ENCODE results near the gene POU6F2.
A peak's percentile ranks its signal among the peaks of the same experiment; 100 is the strongest.

The POU6F2 gene

DNA sequence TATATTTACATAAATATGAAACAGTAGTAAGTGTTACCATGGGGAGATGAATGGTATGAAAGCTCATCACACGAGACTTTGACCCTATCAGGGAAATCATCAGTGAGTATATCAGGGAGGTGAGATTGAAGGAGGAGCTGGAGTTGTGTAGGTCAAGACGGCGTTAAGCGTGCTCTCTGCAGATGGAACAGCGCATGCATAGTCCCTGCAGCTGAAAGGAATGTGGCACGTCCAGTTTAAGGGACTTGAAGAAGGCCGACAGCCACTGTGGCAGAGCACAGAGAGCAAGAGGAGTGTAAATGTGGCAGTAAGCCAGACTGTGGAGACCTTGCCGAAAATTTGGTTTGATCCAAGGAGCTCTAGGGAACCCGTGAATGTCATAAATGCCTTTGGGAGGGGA lies 38.9 kb downstream of the POU6F2 start:
- TF ChIP-seq, protein P1, sequence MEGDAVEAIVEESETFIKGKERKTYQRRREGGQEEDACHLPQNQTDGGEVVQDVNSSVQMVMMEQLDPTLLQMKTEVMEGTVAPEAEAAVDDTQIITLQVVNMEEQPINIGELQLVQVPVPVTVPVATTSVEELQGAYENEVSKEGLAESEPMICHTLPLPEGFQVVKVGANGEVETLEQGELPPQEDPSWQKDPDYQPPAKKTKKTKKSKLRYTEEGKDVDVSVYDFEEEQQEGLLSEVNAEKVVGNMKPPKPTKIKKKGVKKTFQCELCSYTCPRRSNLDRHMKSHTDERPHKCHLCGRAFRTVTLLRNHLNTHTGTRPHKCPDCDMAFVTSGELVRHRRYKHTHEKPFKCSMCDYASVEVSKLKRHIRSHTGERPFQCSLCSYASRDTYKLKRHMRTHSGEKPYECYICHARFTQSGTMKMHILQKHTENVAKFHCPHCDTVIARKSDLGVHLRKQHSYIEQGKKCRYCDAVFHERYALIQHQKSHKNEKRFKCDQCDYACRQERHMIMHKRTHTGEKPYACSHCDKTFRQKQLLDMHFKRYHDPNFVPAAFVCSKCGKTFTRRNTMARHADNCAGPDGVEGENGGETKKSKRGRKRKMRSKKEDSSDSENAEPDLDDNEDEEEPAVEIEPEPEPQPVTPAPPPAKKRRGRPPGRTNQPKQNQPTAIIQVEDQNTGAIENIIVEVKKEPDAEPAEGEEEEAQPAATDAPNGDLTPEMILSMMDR (conservative IDR thresholded peaks at IDR 0.05; ENCODE audit: low read depth, low read length): no peak
- DNase-seq (ENCODE audit: low read depth): no peak
- no peak overlapping the region for H3K4me3 ChIP-seq (ENCODE audit: low read depth, low read length)

DNA sequence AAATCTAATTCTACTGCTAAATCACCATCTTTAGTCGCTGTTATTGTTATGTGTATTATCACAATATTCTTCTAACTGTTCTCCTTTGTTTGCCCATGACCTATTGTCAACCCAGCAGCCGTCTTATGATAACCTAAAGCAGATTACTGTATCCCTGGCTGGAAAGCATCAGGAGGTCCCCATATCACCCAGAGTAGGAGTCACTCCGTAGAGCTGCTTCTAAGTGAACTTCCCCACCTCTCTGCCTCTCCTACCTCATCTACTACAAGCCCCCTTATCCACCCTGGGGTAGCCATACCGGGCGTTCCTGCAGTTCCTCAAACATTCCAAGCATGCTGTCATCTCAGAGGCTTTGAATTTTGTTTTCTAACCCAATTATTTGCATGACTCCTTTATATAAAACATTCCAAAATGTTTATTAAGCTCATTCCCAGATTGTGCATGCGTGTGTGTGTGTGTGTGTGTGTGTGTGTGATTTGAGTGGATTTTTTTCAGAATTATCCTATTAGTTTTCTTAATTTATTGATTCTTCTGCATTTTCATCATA lies 39.7 kb downstream of the POU6F2 start:
- DNase-seq (ENCODE audit: low read depth): no peak

DNA sequence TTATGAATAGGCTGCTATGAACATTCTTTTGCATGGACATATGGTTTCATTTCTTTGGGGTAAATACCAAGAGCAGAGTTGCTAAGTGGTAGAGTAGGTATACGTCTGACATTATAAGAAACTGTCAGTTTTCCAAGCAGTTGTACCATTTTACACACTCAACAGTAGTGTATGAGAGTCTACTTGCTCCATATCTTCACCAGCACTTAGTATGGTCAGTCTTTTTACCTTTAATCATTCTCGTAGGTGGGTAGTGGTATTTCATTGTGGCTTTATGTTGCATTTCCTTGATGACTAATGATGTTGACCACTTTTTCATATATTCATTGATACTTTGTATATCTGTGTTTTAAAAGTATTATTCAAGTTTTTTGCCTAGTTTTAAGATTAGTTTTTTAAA lies 45.1 kb downstream of the POU6F2 start:
- no peak for DNase-seq (ENCODE audit: low read depth)
- TF ChIP-seq, protein P1 (conservative IDR thresholded peaks at IDR 0.05; ENCODE audit: low read depth, low read length): no peak
- H3K4me3 ChIP-seq (ENCODE audit: low read depth, low read length): no peak overlapping the region

More for the DNA sequence above, 39.7 kb downstream of the POU6F2 start:
- no peak overlapping the region for H3K4me3 ChIP-seq (ENCODE audit: low read depth, low read length)
- TF ChIP-seq, protein P1 (conservative IDR thresholded peaks at IDR 0.05; ENCODE audit: low read depth, low read length): no peak

DNA sequence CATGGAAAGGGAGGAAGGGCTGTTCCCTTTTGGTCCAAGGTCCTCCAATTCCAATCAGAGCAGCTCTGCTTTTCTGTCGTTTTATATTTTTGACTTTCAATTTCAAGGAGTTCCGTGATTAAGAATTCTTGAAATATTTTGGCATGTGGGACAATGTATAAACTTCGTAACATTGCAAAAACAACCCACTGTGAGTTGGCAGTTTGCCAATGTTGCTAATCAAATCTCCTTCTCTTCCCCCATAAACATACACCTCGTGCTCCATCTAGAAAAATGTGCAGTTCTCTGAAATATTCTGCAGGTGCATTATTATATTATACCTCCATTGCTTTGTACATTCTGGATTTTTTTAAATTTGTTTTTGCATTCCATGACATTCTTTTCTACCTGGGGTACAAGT lies 49.8 kb downstream of the POU6F2 start:
- H3K4me3 ChIP-seq (ENCODE audit: low read depth, low read length): no peak overlapping the region
- peak; percentile 39 for DNase-seq (ENCODE audit: low read depth)
- TF ChIP-seq, protein P1 (conservative IDR thresholded peaks at IDR 0.05; ENCODE audit: low read depth, low read length): no peak

DNA sequence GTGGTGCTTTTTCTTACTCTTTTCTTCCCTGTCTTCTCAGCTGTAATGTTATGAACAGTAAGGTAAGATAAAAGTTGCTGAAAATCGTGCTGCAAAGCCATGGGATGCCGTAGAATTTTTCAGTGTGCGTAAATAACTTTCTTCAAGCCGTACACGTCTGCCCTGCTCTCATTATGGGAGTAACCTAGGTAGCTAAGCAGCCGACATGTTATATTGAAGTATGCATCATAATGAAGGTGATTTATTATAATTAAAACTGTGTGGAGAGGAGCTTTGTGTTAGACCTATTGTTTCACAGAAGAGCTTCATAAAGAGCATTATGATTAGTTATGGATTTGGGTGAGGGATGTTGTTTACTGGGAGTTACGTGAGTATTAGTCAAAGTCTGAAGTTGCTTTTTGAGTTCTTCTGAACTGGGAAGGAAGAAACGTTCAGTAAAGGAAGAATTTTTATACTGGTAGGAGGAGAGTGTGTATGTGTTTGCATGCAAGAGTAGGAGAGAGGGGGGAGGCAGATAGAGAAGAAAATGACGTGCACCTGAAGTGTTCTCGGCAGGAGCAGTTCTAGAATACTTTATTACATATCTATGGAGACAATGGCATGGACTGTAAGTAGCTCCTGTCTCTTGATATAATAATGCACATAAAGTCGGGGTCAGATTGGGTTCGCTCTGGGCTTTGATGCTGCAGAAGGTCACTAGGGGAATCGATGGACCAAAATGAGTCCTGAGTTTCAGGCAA lies 56.3 kb downstream of the POU6F2 start:
- no peak for DNase-seq (ENCODE audit: low read depth)
- no peak overlapping the region for H3K4me3 ChIP-seq (ENCODE audit: low read depth, low read length)
- TF ChIP-seq, protein P1 (conservative IDR thresholded peaks at IDR 0.05; ENCODE audit: low read depth, low read length): no peak

DNA sequence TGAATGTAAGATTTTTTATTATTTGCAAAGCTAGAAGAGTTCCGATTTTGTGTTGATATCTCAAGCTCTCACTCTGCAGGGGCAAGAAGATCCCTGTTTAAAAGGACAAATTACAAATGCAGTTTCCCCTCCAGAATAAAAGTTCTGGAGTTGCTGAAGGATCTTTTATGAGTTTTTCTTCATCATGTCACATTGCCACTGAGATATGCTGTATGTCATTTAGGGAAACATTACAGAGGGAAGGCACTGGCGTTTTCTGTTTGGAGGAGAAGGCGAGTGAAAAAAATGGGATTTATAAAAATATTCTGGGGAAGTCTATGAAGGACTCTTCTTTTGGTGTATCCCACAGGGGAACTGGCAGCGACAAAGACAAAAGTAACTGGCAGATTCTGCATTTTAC lies 57.4 kb downstream of the POU6F2 start:
- no peak for DNase-seq (ENCODE audit: low read depth)
- TF ChIP-seq, protein P1 (conservative IDR thresholded peaks at IDR 0.05; ENCODE audit: low read depth, low read length): no peak
- H3K4me3 ChIP-seq (ENCODE audit: low read depth, low read length): no peak overlapping the region

DNA sequence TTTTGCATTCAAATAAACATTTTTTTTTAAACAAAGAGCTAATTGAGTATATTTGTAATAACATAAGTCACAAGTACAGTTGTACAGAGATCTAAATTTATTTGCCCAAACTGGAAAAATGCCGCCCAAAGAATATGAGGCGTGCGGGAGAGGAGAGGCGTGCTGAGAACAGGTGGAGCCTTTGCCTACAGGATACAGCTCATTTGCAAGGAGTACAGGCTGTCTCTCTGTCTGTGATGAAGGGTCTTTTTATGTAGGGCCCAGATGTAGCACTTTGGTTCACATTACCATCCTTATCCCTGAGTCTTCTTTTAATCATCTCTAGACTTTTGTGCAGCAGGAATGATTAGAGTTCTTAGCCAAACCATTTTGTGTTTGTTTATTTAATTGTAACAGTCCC lies 58.2 kb downstream of the POU6F2 start:
- no peak overlapping the region for H3K4me3 ChIP-seq (ENCODE audit: low read depth, low read length)
- TF ChIP-seq, protein P1 (conservative IDR thresholded peaks at IDR 0.05; ENCODE audit: low read depth, low read length): no peak
- no peak for DNase-seq (ENCODE audit: low read depth)

Measured in choroid plexus epithelial cell (primary cell).